ENCODE results near the gene GPR180.

The GPR180 gene

DNA sequence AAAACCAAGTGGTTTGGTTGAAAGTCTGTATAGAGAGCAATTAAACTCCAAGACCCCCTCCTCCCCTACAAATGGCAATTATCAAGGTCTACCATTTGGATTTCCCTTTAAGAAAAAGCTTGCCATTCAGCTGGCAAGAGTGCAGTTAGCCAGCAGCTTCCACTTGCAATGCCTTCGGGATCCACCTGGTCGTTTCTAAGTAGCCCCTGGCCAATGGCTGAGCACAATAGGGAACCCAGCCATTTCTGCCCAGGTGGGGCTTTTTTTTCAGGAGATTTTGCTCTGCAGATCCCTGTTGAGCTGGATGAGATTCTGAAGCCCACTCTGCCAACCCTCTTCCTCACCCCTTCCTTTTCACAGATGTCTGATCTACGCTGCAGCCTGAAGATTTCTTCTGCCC is 32.0 kb upstream of the GPR180 start:
- no peaks in the 10 kb centered on the region for H3K4me1 ChIP-seq (ENCODE audit: control insufficient read depth, insufficient read depth, low read length)
- no peak overlapping the region for H3K4me3 ChIP-seq (ENCODE audit: low read depth, low read length)
- H3K9ac ChIP-seq (ENCODE audit: low read depth, low read length), result no peak overlapping the region
- H3K9me3 ChIP-seq (ENCODE audit: control insufficient read depth, insufficient read depth, low read length), result no peaks in the 10 kb centered on the region
- peaks cover 15% of the 10 kb centered on the region for H3K36me3 ChIP-seq (ENCODE audit: control insufficient read depth, insufficient read depth, low read length)
- H3K27me3 ChIP-seq (ENCODE audit: control insufficient read depth, insufficient read depth, low read length), result no peaks in the 10 kb centered on the region

DNA sequence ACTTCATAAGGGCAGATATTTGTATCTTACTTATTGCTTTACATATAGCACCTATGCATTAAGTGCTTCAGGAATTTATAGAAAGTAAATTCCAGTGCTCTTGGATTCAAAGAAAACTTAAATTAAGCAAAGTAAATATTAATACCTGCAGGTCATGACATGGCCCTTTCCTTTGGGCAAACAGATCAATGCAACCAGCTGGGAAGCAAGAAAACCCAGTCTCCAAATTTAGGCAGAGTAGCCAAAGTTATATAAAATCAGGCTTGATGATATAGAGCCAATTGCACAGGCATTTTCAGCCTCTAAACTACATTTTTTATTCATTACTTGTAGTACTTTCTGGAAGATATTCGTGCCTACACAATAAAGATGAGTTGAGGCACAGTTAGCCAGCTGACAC is 22.6 kb upstream of the GPR180 start:
- Histone ChIP-seq H3K4me1 (ENCODE audit: control insufficient read depth, insufficient read depth, low read length) (no peaks in the 10 kb centered on the region), H3K9me3 (ENCODE audit: control insufficient read depth, insufficient read depth, low read length) (no peaks in the 10 kb centered on the region), H3K36me3 (ENCODE audit: control insufficient read depth, insufficient read depth, low read length) (peaks cover 5% of the 10 kb centered on the region), H3K4me3 (ENCODE audit: low read depth, low read length) (no peak overlapping the region), H3K9ac (ENCODE audit: low read depth, low read length) (no peak overlapping the region), H3K27me3 (ENCODE audit: control insufficient read depth, insufficient read depth, low read length) (no peaks in the 10 kb centered on the region)

DNA sequence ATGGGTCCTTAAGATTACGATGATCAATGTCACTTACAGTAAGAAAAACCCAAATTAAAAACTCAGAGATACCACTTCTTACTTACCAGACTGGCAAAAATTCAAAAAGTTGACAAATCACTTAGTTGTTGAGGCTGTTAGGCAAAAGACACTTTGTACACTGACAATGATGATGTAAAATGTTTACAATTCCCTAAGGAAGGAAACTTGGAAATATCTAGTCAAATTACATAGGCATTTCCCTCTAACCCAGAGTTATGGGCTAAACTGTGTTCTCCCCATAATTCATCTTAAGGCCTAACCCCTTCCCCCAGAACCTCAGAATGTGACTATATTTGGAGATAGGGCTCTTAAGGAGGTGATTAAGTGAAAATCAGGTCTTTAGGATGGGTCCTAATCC is 17.7 kb upstream of the GPR180 start:
- no peaks in the 10 kb centered on the region for H3K27me3 ChIP-seq (ENCODE audit: control insufficient read depth, insufficient read depth, low read length)
- no peaks in the 10 kb centered on the region for H3K4me1 ChIP-seq (ENCODE audit: control insufficient read depth, insufficient read depth, low read length)
- H3K9me3 ChIP-seq (ENCODE audit: control insufficient read depth, insufficient read depth, low read length), result no peaks in the 10 kb centered on the region
- H3K4me3 ChIP-seq (ENCODE audit: low read depth, low read length), result no peak overlapping the region
- no peak overlapping the region for H3K9ac ChIP-seq (ENCODE audit: low read depth, low read length)
- H3K36me3 ChIP-seq (ENCODE audit: control insufficient read depth, insufficient read depth, low read length), result peaks cover 8% of the 10 kb centered on the region

DNA sequence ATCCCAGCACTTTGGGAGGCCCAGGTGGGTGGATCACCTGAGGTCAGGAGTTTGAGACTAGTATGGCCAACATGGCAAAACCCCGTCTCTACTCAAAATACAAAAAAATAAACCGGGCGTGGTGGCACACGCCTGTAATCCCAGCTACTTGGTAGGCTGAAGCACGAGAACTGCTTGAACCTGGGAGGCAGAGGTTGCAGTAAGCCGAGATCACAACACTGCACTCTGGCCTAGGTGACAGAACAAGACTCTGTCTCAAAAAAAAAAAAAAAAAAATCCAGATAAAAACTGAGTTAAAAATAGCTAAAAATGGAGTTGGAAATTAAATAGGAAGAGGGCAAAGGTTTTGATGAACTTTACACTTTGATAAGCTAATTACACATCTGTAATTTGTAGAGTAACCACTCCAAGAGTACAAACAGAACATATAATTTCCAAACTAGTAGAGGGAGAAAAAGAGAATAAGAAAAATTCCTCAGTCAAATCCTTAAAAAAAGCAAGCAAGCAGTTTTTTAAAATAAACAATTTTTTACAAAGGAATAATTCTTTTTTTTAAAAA is 16.0 kb upstream of the GPR180 start:
- no peak overlapping the region for H3K4me3 ChIP-seq (ENCODE audit: low read depth, low read length)
- H3K36me3 ChIP-seq (ENCODE audit: control insufficient read depth, insufficient read depth, low read length), result peaks cover 7% of the 10 kb centered on the region
- no peak overlapping the region for H3K9ac ChIP-seq (ENCODE audit: low read depth, low read length)
- H3K27me3 ChIP-seq (ENCODE audit: control insufficient read depth, insufficient read depth, low read length), result no peaks in the 10 kb centered on the region
- no peaks in the 10 kb centered on the region for H3K4me1 ChIP-seq (ENCODE audit: control insufficient read depth, insufficient read depth, low read length)
- no peaks in the 10 kb centered on the region for H3K9me3 ChIP-seq (ENCODE audit: control insufficient read depth, insufficient read depth, low read length)

DNA sequence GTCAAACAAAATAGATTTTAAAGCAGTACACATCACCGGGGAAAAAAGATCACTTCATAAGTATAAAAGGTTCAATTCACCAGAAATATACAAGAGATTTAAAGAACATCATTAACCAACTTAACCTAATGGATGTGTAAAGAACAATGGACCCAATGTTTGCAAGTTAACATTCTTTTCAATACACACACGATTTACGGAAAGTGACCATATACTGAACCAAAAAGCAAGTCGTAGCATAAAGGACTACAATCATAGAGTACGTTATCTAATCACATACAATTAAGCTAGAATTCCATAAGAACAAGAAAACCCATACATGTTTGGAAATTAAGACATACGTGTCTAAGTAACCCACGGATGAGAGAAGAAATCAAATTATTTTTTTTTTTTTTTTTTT is 15.3 kb upstream of the GPR180 start:
- peaks cover 13% of the 10 kb centered on the region for H3K36me3 ChIP-seq (ENCODE audit: control insufficient read depth, insufficient read depth, low read length)
- H3K9me3 ChIP-seq (ENCODE audit: control insufficient read depth, insufficient read depth, low read length), result no peaks in the 10 kb centered on the region
- H3K4me3 ChIP-seq (ENCODE audit: low read depth, low read length), result no peak overlapping the region
- H3K4me1 ChIP-seq (ENCODE audit: control insufficient read depth, insufficient read depth, low read length), result no peaks in the 10 kb centered on the region
- H3K27me3 ChIP-seq (ENCODE audit: control insufficient read depth, insufficient read depth, low read length), result no peaks in the 10 kb centered on the region
- no peak overlapping the region for H3K9ac ChIP-seq (ENCODE audit: low read depth, low read length)

DNA sequence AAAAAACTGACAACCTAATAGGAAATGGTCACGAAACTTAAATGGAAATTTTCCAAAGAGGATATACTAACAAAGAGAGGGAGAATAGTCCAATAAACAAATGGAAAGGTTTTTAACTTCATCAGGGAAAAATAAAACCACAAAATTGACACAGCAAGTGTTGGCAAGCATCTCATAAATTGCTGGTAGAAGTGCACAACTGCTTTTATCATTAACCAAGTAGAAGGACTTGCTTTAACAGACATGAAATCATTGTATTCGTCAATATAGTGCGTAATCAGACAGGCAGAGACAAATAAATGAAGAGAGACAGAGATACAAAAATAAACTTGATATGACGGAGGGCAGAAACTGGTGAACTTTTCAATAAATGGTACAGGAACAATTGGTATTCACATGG is 13.1 kb upstream of the GPR180 start:
- H3K36me3 ChIP-seq (ENCODE audit: control insufficient read depth, insufficient read depth, low read length), result peaks cover 13% of the 10 kb centered on the region

DNA sequence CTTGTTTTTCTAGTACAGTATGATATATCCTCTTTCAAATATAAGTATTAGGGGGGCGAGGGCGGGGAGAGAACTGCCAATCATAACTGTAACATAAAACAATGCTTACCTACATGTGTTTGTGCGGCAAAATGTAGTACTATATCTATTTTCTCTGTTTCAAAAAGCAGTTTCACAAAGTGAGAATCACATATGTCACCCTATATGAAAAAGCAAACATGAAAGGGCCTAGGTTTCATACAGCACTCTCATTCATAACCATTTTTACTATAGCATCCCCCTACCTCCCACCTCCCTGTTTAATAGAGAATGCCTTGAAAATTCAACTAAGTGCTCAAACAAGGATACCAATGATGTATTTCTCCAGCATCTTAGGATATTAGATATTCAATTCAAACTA is 10.9 kb upstream of the GPR180 start:
- Histone ChIP-seq H3K4me1 (ENCODE audit: control insufficient read depth, insufficient read depth, low read length) (peaks cover 7% of the 10 kb centered on the region), H3K4me3 (ENCODE audit: low read depth, low read length) (no peak overlapping the region), H3K27me3 (ENCODE audit: control insufficient read depth, insufficient read depth, low read length) (no peaks in the 10 kb centered on the region), H3K36me3 (ENCODE audit: control insufficient read depth, insufficient read depth, low read length) (peaks cover 13% of the 10 kb centered on the region), H3K9ac (ENCODE audit: low read depth, low read length) (no peak overlapping the region), H3K9me3 (ENCODE audit: control insufficient read depth, insufficient read depth, low read length) (no peaks in the 10 kb centered on the region)

More for the DNA sequence above, 13.1 kb upstream of the GPR180 start:
- no peaks in the 10 kb centered on the region for H3K9me3 ChIP-seq (ENCODE audit: control insufficient read depth, insufficient read depth, low read length)
- no peaks in the 10 kb centered on the region for H3K4me1 ChIP-seq (ENCODE audit: control insufficient read depth, insufficient read depth, low read length)
- H3K4me3 ChIP-seq (ENCODE audit: low read depth, low read length), result no peak overlapping the region
- H3K27me3 ChIP-seq (ENCODE audit: control insufficient read depth, insufficient read depth, low read length), result no peaks in the 10 kb centered on the region
- H3K9ac ChIP-seq (ENCODE audit: low read depth, low read length), result no peak overlapping the region

DNA sequence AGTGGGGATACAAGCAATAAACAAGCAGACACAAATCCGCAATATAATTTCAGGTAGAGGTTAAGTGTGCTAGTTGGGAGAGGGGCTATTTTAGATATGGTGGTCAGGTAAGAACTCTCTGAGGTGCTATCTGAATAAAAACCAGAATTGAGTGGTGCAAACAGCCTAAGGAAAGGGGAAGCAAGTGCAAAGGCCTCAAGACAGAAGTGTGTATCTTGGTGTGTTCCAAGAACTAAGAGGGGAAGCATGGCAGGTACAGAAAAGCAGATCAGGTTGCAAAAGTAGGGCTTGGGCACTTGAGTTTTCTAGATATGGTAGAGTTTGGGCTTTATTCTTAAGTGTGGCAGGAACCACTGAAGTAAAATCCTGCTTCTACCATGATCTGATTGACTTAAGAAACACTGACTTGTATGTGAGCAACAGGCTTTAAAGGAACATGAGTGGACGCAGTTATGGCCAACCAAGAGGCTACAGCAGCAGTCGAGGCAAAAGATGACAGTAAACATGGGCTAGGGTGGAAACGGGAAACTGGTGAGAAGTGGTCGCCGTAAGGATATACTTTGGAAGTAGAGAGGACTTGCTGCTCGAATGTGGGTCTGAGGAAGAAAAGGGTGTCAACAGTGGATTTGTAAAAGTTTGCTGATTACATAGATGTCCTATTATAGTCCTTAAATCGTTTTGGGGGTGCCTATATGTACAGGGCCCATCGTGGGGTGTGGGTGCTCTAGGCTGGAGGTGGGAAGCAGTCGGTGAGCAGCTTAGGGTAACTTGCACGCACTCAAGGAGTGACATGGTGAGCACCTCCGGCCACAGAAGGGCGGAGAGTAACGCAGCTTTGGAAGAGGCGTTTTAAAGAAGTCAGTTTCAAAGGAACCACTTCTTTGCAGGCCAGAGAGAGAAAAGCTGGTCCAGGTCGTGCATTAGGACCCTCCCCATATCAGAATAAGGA is 6.4 kb upstream of the GPR180 start:
- H3K4me3 ChIP-seq (ENCODE audit: low read depth, low read length), result peak overlapping the region; percentile 99
- peaks cover 9% of the 10 kb centered on the region for H3K36me3 ChIP-seq (ENCODE audit: control insufficient read depth, insufficient read depth, low read length)
- H3K9me3 ChIP-seq (ENCODE audit: control insufficient read depth, insufficient read depth, low read length), result no peaks in the 10 kb centered on the region
- H3K27me3 ChIP-seq (ENCODE audit: control insufficient read depth, insufficient read depth, low read length), result peaks cover 2% of the 10 kb centered on the region
- H3K9ac ChIP-seq (ENCODE audit: low read depth, low read length), result peak overlapping the region; percentile 99
- H3K4me1 ChIP-seq (ENCODE audit: control insufficient read depth, insufficient read depth, low read length), result peaks cover 7% of the 10 kb centered on the region

DNA sequence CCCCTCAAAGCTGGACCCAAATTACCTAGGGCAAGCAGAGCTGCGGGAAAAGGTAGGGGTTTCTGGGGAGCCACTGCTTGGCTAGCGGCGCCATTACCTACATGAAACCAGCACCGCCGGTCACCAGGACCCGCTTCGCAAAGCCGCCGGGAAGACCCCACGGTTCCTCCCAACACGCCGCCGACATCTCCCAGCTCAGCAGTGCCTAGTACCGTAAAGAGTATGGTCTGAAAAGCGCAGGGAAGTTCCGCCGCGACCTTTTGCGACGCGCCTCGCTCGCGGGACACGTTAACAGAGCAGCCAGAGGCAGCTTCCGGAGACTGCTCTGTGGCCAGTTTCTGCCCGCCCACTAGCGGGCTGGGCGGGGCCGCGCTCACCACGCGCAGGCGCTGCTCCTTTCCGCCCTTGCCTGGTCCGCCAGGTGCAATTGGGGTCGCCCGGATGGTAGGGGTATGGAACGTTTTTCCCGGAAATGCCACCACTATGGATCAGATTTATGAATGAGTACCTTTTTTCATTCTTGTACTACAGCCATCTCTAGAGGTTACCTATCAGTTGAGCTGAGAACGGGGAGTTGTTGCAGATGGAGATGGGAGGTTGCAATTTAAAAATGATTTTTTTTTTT is 5.6 kb upstream of the GPR180 start, which contains the start of gene TGDS:
TSS of gene TGDS (minus strand) at position 203 of the 625 bp plus-strand sequence. CDS start at position 187, 16 bp downstream.
- Histone ChIP-seq H3K27me3 (ENCODE audit: control insufficient read depth, insufficient read depth, low read length) (peaks cover 9% of the 10 kb centered on the region), H3K36me3 (ENCODE audit: control insufficient read depth, insufficient read depth, low read length) (peaks cover 3% of the 10 kb centered on the region), H3K4me3 (ENCODE audit: low read depth, low read length) (peak within 1 kb of the TSS; percentile 99), H3K4me1 (ENCODE audit: control insufficient read depth, insufficient read depth, low read length) (peaks cover 7% of the 10 kb centered on the region), H3K9me3 (ENCODE audit: control insufficient read depth, insufficient read depth, low read length) (peaks cover 4% of the 10 kb centered on the region), H3K9ac (ENCODE audit: low read depth, low read length) (peak within 1 kb of the TSS; percentile 99)

DNA sequence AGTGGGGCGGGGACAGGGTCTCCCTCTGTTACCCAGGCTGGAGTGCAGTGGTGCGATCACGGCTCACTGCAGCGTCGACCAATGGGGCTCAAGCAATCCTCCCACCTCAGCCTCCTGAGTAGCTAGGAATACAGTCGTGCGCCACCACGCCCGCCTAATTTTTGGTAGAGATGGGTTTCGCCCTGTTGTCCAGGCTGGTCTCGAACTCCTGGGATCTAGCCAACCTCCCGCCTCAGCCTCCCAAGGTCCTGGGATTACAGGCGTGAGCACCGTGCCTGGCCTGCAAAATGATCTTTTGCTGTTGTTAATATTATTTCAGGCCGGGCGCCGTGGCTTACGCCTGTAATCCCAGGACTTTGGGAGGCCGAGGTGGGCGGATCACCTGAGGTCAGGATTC is 5.1 kb upstream of the GPR180 start:
- H3K4me3 ChIP-seq (ENCODE audit: low read depth, low read length), result peak overlapping the region; percentile 99
- peaks cover 7% of the 10 kb centered on the region for H3K4me1 ChIP-seq (ENCODE audit: control insufficient read depth, insufficient read depth, low read length)

DNA sequence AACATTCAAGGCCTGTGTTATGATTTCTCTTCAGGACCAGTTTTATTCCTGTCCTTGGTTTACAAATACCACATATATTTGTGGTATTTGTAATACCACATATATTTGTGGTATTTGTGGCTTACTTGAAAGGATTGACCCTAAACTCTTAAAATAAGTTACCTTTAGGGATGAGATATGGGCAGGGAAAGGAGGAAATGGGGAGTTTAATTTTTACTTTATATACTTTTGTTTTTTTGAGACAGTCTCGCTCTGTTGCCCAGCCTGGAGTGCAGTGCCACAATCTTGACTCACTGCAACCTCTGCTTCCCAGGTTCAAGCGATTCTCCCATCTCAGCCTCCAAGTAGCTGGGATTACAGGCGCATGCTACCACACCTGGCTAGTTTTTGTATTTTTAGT is 3.4 kb upstream of the GPR180 start:
- Histone ChIP-seq H3K27me3 (ENCODE audit: control insufficient read depth, insufficient read depth, low read length) (peaks cover 9% of the 10 kb centered on the region), H3K36me3 (ENCODE audit: control insufficient read depth, insufficient read depth, low read length) (no peaks in the 10 kb centered on the region), H3K4me3 (ENCODE audit: low read depth, low read length) (no peak overlapping the region), H3K9me3 (ENCODE audit: control insufficient read depth, insufficient read depth, low read length) (peaks cover 4% of the 10 kb centered on the region), H3K4me1 (ENCODE audit: control insufficient read depth, insufficient read depth, low read length) (peaks cover 7% of the 10 kb centered on the region), H3K9ac (ENCODE audit: low read depth, low read length) (no peak overlapping the region)

More for the DNA sequence above, 5.1 kb upstream of the GPR180 start:
- H3K9me3 ChIP-seq (ENCODE audit: control insufficient read depth, insufficient read depth, low read length), result peaks cover 4% of the 10 kb centered on the region
- H3K27me3 ChIP-seq (ENCODE audit: control insufficient read depth, insufficient read depth, low read length), result peaks cover 9% of the 10 kb centered on the region
- H3K9ac ChIP-seq (ENCODE audit: low read depth, low read length), result no peak overlapping the region
- no peaks in the 10 kb centered on the region for H3K36me3 ChIP-seq (ENCODE audit: control insufficient read depth, insufficient read depth, low read length)

Data from iPS-15b (cell line).